Activated T-helper 17 cell treated with anti-CD3 and anti-CD28 coated beads, Interleukin-2, amount 50 U/mL, for 72 hours (primary cell): Measurements from ENCODE around the gene IL4I1. TPM values are rescaled to one million over a fixed set of nuclear protein-coding genes. Genes with fewer than 3 reads are reported as not detected.
A peak's percentile ranks its signal among the peaks of the same experiment; 100 is the strongest.

Experiments used
- ATAC-seq: fragments of 150-1000 bp; cut with Tn5 transposase; replicated peaks from 2 replicates; pipeline ENCODE4 v1.10.0; 2021; ENCODE audit warnings: mild to moderate bottlenecking, moderate library complexity
- H3K27ac Mint-ChIP-seq: one replicate; pipeline ENCODE4 v1.8.0; 2022; ENCODE audit warnings: mixed read lengths
- H3K27me3 Mint-ChIP-seq: one replicate; pipeline ENCODE4 v1.8.0; 2022; ENCODE audit warnings: mixed read lengths
- H3K36me3 Mint-ChIP-seq: one replicate; pipeline ENCODE4 v1.8.0; 2022; ENCODE audit warnings: low read depth, mild to moderate bottlenecking, mixed read lengths
- H3K4me1 Mint-ChIP-seq: one replicate; pipeline ENCODE4 v1.8.0; 2022; ENCODE audit warnings: mixed read lengths
- H3K4me3 Mint-ChIP-seq: one replicate; pipeline ENCODE4 v1.8.0; 2022; ENCODE audit warnings: mild to moderate bottlenecking, mixed read lengths
- H3K9me3 Mint-ChIP-seq: one replicate; pipeline ENCODE4 v1.8.0; 2022; ENCODE audit warnings: mixed read lengths
- total RNA-seq, 2 donors: library from RNA; stranded (reverse); gene quantifications; one replicate each; pipeline ENCODE4 v1.2.3, GENCODE V29; 2022

IL4I1 gene
- total RNA-seq, 2 donors from 2014 or later = 42.0 to 177 TPM

GRCh38 chr19:49881672-49882394, 14.9 kb downstream of the IL4I1 start:
- no peaks in the 10 kb centered on the region for H3K4me1 Mint-ChIP-seq
- no peak overlapping the region for H3K4me3 Mint-ChIP-seq
- ATAC-seq = no peak
- no peaks in the 10 kb centered on the region for H3K27me3 Mint-ChIP-seq
- peaks cover 91% of the 10 kb centered on the region for H3K36me3 Mint-ChIP-seq
- H3K27ac Mint-ChIP-seq = no peak overlapping the region
- no peaks in the 10 kb centered on the region for H3K9me3 Mint-ChIP-seq

GRCh38 chr19:49881186-49881585, 15.5 kb downstream of the IL4I1 start:
- no peak for ATAC-seq
- Mint-ChIP-seq H3K36me3 (peaks cover 85% of the 10 kb centered on the region), H3K4me3 (no peak overlapping the region), H3K9me3 (no peaks in the 10 kb centered on the region), H3K4me1 (no peaks in the 10 kb centered on the region), H3K27ac (no peak overlapping the region), H3K27me3 (no peaks in the 10 kb centered on the region)

GRCh38 chr19:49880162-49880869, 16.4 kb downstream of the IL4I1 start:
- peaks cover 7% of the 10 kb centered on the region for H3K4me1 Mint-ChIP-seq
- H3K27ac Mint-ChIP-seq = no peak overlapping the region
- ATAC-seq = no peak
- no peaks in the 10 kb centered on the region for H3K27me3 Mint-ChIP-seq
- peaks cover 76% of the 10 kb centered on the region for H3K36me3 Mint-ChIP-seq
- peak overlapping the region; percentile 39 for H3K4me3 Mint-ChIP-seq
- H3K9me3 Mint-ChIP-seq = no peaks in the 10 kb centered on the region

GRCh38 chr19:49879243-49879963, 17.3 kb downstream of the IL4I1 start:
- H3K36me3 Mint-ChIP-seq = peaks cover 73% of the 10 kb centered on the region

GRCh38 chr19:49878744-49879070, 18.0 kb downstream of the IL4I1 start:
- H3K4me1 Mint-ChIP-seq = peaks cover 8% of the 10 kb centered on the region
- H3K4me3 Mint-ChIP-seq = no peak overlapping the region
- H3K36me3 Mint-ChIP-seq = peaks cover 74% of the 10 kb centered on the region
- ATAC-seq = no peak
- no peaks in the 10 kb centered on the region for H3K27me3 Mint-ChIP-seq
- H3K9me3 Mint-ChIP-seq = no peaks in the 10 kb centered on the region
- peak overlapping the region; percentile 43 for H3K27ac Mint-ChIP-seq

More at GRCh38 chr19:49879243-49879963, 17.3 kb downstream of the IL4I1 start:
- Mint-ChIP-seq H3K27me3 (no peaks in the 10 kb centered on the region), H3K27ac (peak overlapping the region; percentile 43), H3K4me1 (peaks cover 8% of the 10 kb centered on the region), H3K9me3 (no peaks in the 10 kb centered on the region), H3K4me3 (no peak overlapping the region)
- ATAC-seq = no peak

- Mint-ChIP-seq H3K9me3 (no peaks in the 10 kb centered on the region), H3K27me3 (no peaks in the 10 kb centered on the region), H3K4me3 (no peak overlapping the region), H3K36me3 (peaks cover 73% of the 10 kb centered on the region), H3K4me1 (peaks cover 8% of the 10 kb centered on the region), H3K27ac (peak overlapping the region; percentile 43)
- ATAC-seq = peak; percentile 79
Observed at GRCh38 chr19:49877879-49878743, 18.6 kb downstream of the IL4I1 start.

GRCh38 chr19:49877020-49877878, 19.4 kb downstream of the IL4I1 start, which contains the start of the genes AKT1S1 and TBC1D17:
Gene AKT1S1, minus strand, starts transcription at chr19:49877355. Its CDS starts 4,060 bp downstream, at chr19:49873295.
Gene TBC1D17, plus strand, starts transcription at chr19:49877702. Its CDS starts 22 bp downstream, at chr19:49877724.
- no peak within 1 kb of the TSS for H3K4me3 Mint-ChIP-seq
- H3K9me3 Mint-ChIP-seq = no peaks in the 10 kb centered on the region
- no peak within 1 kb of the TSS for H3K27ac Mint-ChIP-seq
- H3K27me3 Mint-ChIP-seq = no peaks in the 10 kb centered on the region
- H3K4me1 Mint-ChIP-seq = peaks cover 8% of the 10 kb centered on the region
- ATAC-seq = peak; percentile 75
- peaks cover 68% of the 10 kb centered on the region for H3K36me3 Mint-ChIP-seq

- Mint-ChIP-seq H3K27ac (no peak overlapping the region), H3K4me3 (no peak overlapping the region), H3K4me1 (peaks cover 13% of the 10 kb centered on the region), H3K9me3 (no peaks in the 10 kb centered on the region), H3K27me3 (no peaks in the 10 kb centered on the region), H3K36me3 (peaks cover 68% of the 10 kb centered on the region)
- peak; percentile 57 for ATAC-seq
Observed at GRCh38 chr19:49876422-49877019, 20.2 kb downstream of the IL4I1 start.

GRCh38 chr19:49875857-49876421, 20.7 kb downstream of the IL4I1 start:
- Mint-ChIP-seq H3K36me3 (peaks cover 62% of the 10 kb centered on the region), H3K4me3 (no peak overlapping the region), H3K9me3 (no peaks in the 10 kb centered on the region), H3K4me1 (peaks cover 13% of the 10 kb centered on the region), H3K27me3 (no peaks in the 10 kb centered on the region), H3K27ac (no peak overlapping the region)
- ATAC-seq = no peak

GRCh38 chr19:49875177-49875576, 21.5 kb downstream of the IL4I1 start:
- peaks cover 16% of the 10 kb centered on the region for H3K4me1 Mint-ChIP-seq
- H3K9me3 Mint-ChIP-seq = no peaks in the 10 kb centered on the region
- peaks cover 54% of the 10 kb centered on the region for H3K36me3 Mint-ChIP-seq

GRCh38 chr19:49874503-49875157, 22.1 kb downstream of the IL4I1 start:
- H3K27ac Mint-ChIP-seq = no peak overlapping the region
- H3K4me3 Mint-ChIP-seq = no peak overlapping the region
- no peaks in the 10 kb centered on the region for H3K27me3 Mint-ChIP-seq
- no peaks in the 10 kb centered on the region for H3K9me3 Mint-ChIP-seq
- peaks cover 17% of the 10 kb centered on the region for H3K4me1 Mint-ChIP-seq
- no peak for ATAC-seq
- peaks cover 49% of the 10 kb centered on the region for H3K36me3 Mint-ChIP-seq

More at GRCh38 chr19:49875177-49875576, 21.5 kb downstream of the IL4I1 start:
- ATAC-seq = no peak
- Mint-ChIP-seq H3K4me3 (no peak overlapping the region), H3K27ac (no peak overlapping the region), H3K27me3 (no peaks in the 10 kb centered on the region)

- no peaks in the 10 kb centered on the region for H3K27me3 Mint-ChIP-seq
- H3K4me3 Mint-ChIP-seq = no peak overlapping the region
- H3K9me3 Mint-ChIP-seq = no peaks in the 10 kb centered on the region
- no peak for ATAC-seq
- H3K27ac Mint-ChIP-seq = no peak overlapping the region
- peaks cover 41% of the 10 kb centered on the region for H3K36me3 Mint-ChIP-seq
- H3K4me1 Mint-ChIP-seq = peaks cover 17% of the 10 kb centered on the region
Observed at GRCh38 chr19:49873834-49874233, 22.9 kb downstream of the IL4I1 start.
